Measurements from ENCODE around the gene BMP7.

BMP7 gene

GRCh38 chr20:57123504-57123903 lies 142.9 kb downstream of the BMP7 start:
- TF ChIP-seq, protein P1, sequence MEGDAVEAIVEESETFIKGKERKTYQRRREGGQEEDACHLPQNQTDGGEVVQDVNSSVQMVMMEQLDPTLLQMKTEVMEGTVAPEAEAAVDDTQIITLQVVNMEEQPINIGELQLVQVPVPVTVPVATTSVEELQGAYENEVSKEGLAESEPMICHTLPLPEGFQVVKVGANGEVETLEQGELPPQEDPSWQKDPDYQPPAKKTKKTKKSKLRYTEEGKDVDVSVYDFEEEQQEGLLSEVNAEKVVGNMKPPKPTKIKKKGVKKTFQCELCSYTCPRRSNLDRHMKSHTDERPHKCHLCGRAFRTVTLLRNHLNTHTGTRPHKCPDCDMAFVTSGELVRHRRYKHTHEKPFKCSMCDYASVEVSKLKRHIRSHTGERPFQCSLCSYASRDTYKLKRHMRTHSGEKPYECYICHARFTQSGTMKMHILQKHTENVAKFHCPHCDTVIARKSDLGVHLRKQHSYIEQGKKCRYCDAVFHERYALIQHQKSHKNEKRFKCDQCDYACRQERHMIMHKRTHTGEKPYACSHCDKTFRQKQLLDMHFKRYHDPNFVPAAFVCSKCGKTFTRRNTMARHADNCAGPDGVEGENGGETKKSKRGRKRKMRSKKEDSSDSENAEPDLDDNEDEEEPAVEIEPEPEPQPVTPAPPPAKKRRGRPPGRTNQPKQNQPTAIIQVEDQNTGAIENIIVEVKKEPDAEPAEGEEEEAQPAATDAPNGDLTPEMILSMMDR (IDR thresholded peaks at IDR 0.05), result no peak

GRCh38 chr20:57122536-57123489 lies 143.6 kb downstream of the BMP7 start:
- TF ChIP-seq, protein P1 (IDR thresholded peaks at IDR 0.05), result no peak

- TF ChIP-seq, protein P1 (IDR thresholded peaks at IDR 0.05), result no peak
Measured at GRCh38 chr20:57118964-57119363, 147.5 kb downstream of the BMP7 start.

Measured in LNCAP (cell line).